Dendritic cell treated with granulocyte-macrophage colony-stimulating factor and Interleukin-4, amounts not matched to agents 40 ng/mL and 50 ng/mL, for 4 days (primary cell): Measurements from ENCODE around the gene ATP1A1.

ENCODE experiments used
- H3K27ac Mint-ChIP-seq: one replicate; pipeline ENCODE4 v1.8.0; 2022; ENCODE audit warnings: mild to moderate bottlenecking, mixed read lengths
- H3K27me3 Mint-ChIP-seq: one replicate; pipeline ENCODE4 v1.8.0; 2022; ENCODE audit warnings: mild to moderate bottlenecking, mixed read lengths
- H3K36me3 Mint-ChIP-seq: one replicate; pipeline ENCODE4 v1.8.0; 2022; ENCODE audit warnings: low read depth, mixed read lengths
- H3K4me1 Mint-ChIP-seq: one replicate; pipeline ENCODE4 v1.8.0; 2022; ENCODE audit warnings: low read depth, mixed read lengths
- H3K4me3 Mint-ChIP-seq: one replicate; pipeline ENCODE4 v1.8.0; 2022; ENCODE audit warnings: mild to moderate bottlenecking, moderate library complexity, mixed read lengths
- H3K9me3 Mint-ChIP-seq: one replicate; pipeline ENCODE4 v1.8.0; 2022; ENCODE audit warnings: mixed read lengths
- intact Hi-C: fragments of 100-400 bp; cut with micrococcal nuclease; formaldehyde crosslinking; loops from one replicate; pipeline ENCODE4 v1.15.0; 2022

Gene ATP1A1

DNA sequence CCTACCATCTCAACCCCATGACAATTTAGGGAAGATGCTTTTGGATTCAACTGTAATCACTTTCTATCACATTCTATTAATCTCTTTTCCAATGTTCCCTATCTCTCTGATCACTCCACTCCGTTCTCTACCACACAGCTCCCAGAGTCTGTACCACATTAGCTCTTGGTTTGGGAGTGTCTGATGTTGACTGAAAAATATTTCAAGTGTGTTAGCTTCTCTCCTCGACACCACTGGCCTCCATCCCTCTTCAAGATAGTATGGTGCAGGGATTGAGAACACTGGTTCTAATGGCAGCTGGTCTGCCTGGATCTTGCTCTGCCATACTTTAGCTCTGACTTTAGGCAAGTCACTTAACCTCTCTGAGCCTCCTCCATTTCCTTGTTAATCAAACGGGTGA lies 39.9 kb downstream of the ATP1A1 start:
- Mint-ChIP-seq H3K9me3 (no peaks in the 10 kb centered on the region), H3K36me3 (peaks cover 4% of the 10 kb centered on the region), H3K27me3 (no peaks in the 10 kb centered on the region), H3K4me3 (no peak overlapping the region), H3K27ac (no peak overlapping the region), H3K4me1 (peaks cover 7% of the 10 kb centered on the region)
- intact Hi-C loops = no loop called here

DNA sequence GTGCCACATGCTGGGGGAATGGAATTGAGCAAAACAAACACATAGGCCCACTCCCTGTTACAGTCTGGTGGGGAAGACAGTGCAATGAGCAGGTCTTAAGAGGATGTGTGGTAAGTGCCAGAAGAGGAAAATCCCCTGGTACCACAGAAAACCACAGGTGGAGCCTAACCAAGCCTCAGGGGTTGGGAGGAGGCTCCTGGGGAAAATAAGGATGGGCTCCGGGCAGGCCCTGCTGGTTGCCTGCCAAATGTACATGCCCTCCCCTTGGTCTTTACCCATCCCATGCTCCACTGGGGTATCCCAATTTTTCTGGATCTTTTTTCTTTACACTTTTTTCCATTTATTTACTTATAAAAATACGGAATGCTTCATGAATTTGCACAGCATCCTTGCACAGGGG lies 40.4 kb downstream of the ATP1A1 start:
- no peaks in the 10 kb centered on the region for H3K27me3 Mint-ChIP-seq
- intact Hi-C loops = no loop called here
- H3K27ac Mint-ChIP-seq = no peak overlapping the region
- no peak overlapping the region for H3K4me3 Mint-ChIP-seq
- H3K4me1 Mint-ChIP-seq = peaks cover 12% of the 10 kb centered on the region
- H3K9me3 Mint-ChIP-seq = no peaks in the 10 kb centered on the region
- no peaks in the 10 kb centered on the region for H3K36me3 Mint-ChIP-seq

DNA sequence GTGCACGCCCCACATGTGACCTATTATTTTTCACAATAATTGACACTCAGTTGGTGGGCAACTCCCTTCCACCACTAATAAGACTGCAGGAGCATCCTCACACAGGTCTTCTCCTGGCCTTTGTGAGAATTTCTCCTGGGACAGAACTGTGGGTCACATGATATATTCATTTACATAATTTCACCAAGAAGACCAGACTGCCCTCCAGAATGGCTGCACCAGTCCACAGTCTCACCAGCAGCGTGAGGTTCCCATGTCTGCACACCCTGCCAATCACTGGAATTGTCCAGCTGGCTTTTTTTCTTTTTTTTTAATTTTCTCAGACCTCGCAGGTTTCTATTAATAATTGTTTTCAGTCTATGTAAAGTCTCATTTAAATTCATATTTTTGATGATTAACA lies 41.3 kb downstream of the ATP1A1 start:
- intact Hi-C loops = no loop called here
- H3K27ac Mint-ChIP-seq = no peak overlapping the region
- peaks cover 3% of the 10 kb centered on the region for H3K27me3 Mint-ChIP-seq

DNA sequence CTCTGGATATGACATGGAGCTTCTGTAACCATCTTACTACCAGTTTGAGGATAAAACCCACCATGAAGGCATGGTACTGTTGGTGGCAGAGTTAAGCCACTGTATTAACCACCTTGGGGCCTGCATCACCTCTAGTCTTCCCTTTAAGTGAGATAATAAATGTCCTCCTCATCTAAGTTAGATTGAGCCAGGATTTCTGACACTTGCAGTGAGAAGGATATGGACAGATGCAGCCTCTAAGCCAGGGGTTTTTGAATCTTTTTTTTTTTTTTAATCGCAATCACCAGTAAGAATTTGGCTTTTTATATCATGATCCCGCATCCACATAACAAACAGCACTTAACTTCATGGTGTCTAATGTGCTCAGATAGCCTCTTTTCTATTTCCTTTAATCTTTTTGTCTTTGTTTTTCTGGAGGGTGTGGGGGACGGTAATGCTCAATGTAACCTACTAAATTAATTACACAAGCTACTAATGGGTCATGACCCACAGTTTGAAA lies 42.2 kb downstream of the ATP1A1 start:
- intact Hi-C loops = no loop called here
- H3K4me3 Mint-ChIP-seq = no peak overlapping the region

More for the DNA sequence above, 41.3 kb downstream of the ATP1A1 start:
- Mint-ChIP-seq H3K9me3 (no peaks in the 10 kb centered on the region), H3K4me1 (peaks cover 12% of the 10 kb centered on the region), H3K36me3 (no peaks in the 10 kb centered on the region), H3K4me3 (no peak overlapping the region)

DNA sequence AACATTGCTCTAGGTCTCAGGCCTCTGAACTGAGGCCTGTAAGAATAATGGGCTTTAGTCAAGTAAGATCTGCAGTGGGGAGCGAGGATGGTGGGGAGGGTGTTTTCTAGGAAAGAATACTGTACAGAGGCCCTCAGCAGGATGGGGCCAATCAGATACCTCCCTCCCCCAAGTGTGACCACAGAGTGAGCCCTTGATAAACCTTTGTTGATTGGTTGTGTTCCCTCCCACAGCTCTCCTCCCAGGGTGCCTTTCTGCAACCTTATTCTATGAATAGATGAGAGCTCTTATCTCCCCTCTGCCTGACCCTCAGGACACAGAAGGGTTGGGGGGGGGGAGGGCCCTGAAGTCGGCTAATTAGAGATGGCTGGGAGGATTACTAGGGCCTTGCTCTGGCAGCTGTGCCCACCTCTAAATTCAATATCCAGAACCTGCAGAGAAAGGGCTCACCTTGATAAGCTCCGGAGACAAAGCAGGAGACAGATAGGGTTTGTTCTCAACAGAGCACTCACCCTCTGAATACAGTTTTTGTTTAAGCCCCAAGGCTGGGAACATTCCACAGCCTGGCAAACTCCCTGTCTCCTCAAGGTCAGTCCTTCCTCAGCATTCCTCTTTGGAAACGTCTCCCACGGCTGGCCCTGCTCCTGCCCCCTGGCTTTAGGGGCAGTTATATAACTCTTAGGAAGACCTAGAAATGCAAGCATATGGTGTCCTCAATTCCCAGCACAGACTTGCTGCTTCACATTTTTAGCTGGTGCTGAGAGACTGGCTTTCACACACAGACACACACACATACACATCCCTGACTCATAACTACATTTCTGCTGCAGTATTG lies 42.9 kb downstream of the ATP1A1 start:
- no peak overlapping the region for H3K4me3 Mint-ChIP-seq
- H3K4me1 Mint-ChIP-seq = peaks cover 12% of the 10 kb centered on the region
- H3K36me3 Mint-ChIP-seq = no peaks in the 10 kb centered on the region
- peaks cover 6% of the 10 kb centered on the region for H3K27me3 Mint-ChIP-seq
- intact Hi-C loops = no loop called here
- H3K9me3 Mint-ChIP-seq = no peaks in the 10 kb centered on the region
- H3K27ac Mint-ChIP-seq = no peak overlapping the region

More for the DNA sequence above, 42.2 kb downstream of the ATP1A1 start:
- Mint-ChIP-seq H3K9me3 (no peaks in the 10 kb centered on the region), H3K36me3 (no peaks in the 10 kb centered on the region), H3K27ac (no peak overlapping the region), H3K4me1 (peaks cover 12% of the 10 kb centered on the region), H3K27me3 (peaks cover 6% of the 10 kb centered on the region)

DNA sequence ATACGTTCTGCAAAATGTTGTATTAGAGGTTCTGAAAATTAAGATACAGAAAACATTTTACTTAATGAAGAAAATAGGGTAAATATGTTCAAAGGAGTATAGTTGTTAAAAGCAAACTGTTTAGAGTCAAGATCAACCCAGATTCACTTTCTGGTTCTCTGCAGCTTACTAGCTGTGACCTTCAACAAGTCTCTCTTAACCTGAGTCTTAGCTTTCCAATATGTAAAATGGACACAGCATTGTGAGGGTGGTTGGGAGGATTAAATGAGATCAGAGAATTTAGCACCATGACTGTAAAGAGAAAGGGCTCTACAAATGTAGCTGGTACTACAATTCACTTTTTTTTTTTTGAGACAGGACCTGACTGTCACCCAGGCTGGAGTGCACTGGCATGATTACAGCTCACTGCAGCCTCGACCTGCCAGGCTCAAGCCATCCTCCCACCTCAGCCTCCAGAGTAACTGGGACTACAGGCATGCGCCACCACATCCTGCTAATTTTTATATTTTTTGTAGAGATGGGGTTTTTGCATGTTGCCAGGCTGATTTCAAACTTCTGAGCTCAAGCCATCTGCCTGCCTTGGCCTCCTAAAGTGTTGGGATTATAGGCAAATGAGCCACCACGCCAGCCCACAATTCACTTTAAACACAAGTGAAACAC lies 43.9 kb downstream of the ATP1A1 start:
- Mint-ChIP-seq H3K4me3 (no peak overlapping the region), H3K27me3 (peaks cover 6% of the 10 kb centered on the region), H3K4me1 (peaks cover 12% of the 10 kb centered on the region), H3K9me3 (no peaks in the 10 kb centered on the region), H3K27ac (no peak overlapping the region), H3K36me3 (no peaks in the 10 kb centered on the region)
- intact Hi-C loops = no loop called here

DNA sequence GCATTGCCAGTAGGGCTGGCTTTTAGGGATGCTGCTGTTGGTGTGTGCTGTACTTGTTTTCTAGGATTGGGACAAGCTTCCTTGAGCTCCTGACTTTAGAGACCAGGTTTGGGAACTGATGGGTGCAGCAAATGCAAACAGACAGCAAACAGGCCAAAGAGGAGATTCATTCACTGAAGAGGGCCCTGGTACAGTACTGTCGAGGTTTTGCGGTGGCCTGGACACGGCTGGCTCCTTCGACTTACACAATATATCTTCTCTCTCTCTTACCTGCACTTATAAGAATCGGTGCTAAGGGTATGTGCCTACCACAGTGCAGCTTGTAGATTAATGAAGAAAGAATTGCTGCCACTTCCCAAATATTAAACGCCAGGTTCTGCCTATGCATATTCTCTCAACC lies 44.6 kb downstream of the ATP1A1 start:
- Mint-ChIP-seq H3K36me3 (no peaks in the 10 kb centered on the region), H3K27me3 (peaks cover 6% of the 10 kb centered on the region), H3K4me3 (peak overlapping the region; percentile 86), H3K27ac (peak overlapping the region; percentile 79), H3K9me3 (no peaks in the 10 kb centered on the region), H3K4me1 (peaks cover 12% of the 10 kb centered on the region)
- intact Hi-C loops = no loop called here

DNA sequence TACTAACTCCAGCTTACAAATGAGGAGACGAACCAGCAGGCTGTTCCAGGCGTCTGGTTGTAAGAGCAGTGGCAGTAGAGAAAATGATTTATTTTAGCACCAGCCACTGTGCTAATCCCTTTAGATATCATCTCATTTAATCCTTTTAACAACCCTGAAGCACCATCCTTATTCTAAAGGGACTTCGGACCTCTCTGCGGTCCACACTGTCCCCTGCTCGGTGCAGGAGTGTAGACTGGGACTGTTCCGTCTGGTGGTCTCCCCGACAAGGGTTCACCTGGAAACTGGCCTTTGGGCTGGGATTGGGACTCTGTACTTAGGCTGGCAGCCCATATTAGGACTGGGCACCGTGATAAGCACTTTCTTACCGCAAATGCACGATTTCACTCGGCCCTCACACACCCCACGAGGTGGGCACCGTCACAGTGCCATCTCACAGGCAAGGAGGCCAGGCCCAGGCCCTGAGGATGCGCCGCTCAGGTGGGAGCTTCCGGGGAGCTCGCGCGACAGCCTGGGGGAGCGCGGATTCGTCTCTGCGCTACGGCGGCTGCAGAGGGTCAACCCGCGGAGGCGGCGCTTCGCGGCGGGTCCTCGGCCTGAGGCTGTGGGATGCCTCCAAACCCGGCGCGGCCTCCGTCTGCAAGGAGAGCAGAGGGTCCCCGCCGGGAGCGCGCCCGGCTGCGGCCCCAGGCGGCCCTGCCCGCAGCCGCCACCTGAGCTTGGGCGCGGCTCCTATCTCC lies 45.2 kb downstream of the ATP1A1 start:
- Mint-ChIP-seq H3K4me3 (peak overlapping the region; percentile 86), H3K9me3 (no peaks in the 10 kb centered on the region), H3K27ac (peak overlapping the region; percentile 79)

DNA sequence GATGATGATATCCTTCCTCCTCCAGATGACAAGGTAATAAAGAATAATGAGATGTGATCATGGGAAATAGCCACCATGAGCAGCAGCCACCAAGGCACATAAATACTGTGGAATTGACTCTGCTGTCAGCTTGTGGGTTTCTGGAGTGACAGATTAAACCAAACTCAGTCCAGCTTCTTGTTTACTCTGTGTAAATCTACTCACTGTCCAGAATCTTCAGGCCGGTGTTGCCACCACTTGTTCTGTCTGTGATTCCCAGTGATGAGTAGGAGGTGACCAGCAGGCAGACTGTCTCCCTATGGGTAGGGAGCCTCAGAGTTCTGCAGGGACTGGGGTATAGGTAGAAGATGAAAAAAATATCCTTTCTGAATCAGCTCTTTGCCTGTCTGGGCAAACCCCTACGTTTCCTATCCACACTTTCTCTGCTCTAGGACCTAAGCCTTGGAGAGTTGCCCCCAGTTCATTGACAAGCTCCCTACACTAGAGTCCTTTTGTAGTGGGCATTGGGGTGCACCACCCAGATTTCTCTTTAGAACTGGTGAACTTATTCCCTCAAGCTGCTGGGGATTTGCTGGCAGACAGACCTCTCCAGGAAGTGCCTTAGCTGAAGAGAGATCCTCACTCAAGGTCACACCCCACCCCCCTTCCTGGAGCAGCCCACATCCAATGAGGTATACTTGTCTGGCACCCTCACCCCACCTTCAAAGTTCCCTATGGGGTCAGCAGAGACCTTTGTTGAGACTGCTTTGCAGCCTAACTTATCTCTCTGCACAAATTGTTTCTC lies 47.6 kb downstream of the ATP1A1 start:
- intact Hi-C loops = no loop called here
- H3K4me3 Mint-ChIP-seq = no peak overlapping the region
- H3K27ac Mint-ChIP-seq = no peak overlapping the region
- no peaks in the 10 kb centered on the region for H3K9me3 Mint-ChIP-seq
- peaks cover 12% of the 10 kb centered on the region for H3K4me1 Mint-ChIP-seq
- H3K27me3 Mint-ChIP-seq = peaks cover 12% of the 10 kb centered on the region
- H3K36me3 Mint-ChIP-seq = no peaks in the 10 kb centered on the region

More for the DNA sequence above, 45.2 kb downstream of the ATP1A1 start:
- intact Hi-C loops = no loop called here
- H3K36me3 Mint-ChIP-seq = no peaks in the 10 kb centered on the region
- H3K27me3 Mint-ChIP-seq = peaks cover 7% of the 10 kb centered on the region
- peaks cover 12% of the 10 kb centered on the region for H3K4me1 Mint-ChIP-seq

DNA sequence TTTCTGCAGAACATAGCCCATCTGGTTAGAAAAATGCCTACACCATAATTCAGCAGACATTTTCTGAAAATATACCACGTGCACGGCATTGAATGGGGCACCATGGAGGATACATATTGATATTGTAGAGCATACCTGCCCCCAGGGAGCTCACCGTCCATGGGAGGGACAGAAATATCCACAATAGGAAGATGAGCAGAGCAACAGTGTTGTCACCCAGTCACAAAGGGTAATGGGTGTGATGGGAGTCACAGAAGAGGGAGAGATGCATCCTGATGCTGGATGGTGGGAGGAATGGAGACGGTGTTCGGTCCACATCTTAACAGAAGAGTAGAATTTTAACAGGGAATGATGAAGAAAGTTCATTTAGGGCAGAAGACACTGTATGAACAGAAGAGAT lies 51.4 kb downstream of the ATP1A1 start:
- Mint-ChIP-seq H3K4me3 (no peak overlapping the region), H3K36me3 (no peaks in the 10 kb centered on the region), H3K27me3 (peaks cover 9% of the 10 kb centered on the region), H3K4me1 (no peaks in the 10 kb centered on the region), H3K9me3 (no peaks in the 10 kb centered on the region), H3K27ac (no peak overlapping the region)
- intact Hi-C loops = no loop called here

DNA sequence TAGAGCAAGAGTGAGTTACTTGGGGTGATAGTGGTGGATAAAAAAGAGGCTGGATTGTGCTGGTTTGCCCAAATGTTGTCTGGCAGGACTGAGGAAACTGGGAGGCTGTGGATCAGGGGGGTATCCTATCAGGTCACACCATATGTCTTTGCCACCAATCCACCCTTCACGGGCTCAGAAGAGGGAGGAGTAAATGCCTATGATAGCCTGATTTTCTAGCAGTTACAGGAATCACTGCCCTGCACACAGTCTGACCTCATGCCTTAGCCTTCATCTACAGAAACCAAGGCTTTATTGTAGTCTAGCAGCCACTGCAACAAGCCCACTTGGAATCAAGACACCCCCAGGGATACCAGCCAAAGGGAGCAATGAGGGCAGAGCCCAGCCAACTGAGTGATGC lies 51.8 kb downstream of the ATP1A1 start:
- Mint-ChIP-seq H3K9me3 (no peaks in the 10 kb centered on the region), H3K27me3 (peaks cover 8% of the 10 kb centered on the region), H3K36me3 (no peaks in the 10 kb centered on the region), H3K4me3 (no peak overlapping the region), H3K4me1 (no peaks in the 10 kb centered on the region), H3K27ac (no peak overlapping the region)
- intact Hi-C loops = no loop called here

DNA sequence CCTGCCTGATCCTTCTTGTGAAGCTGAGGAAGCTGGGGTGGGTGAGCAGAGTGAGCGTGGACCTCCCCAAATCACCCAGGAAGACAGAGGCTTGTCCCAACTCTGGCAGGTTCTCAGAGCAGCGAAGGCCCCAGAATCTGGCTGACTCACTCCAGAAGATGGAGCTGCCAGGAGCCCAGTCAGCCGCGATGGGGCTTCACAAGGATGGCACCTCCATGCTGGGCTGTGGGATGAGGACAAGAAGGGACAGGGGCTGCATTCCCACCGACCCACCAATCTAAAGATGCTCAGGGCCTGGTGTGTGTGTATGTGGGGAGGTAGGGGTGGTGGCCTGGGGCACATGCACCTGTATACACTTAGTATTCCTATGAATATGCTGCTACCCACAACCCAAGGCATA lies 52.9 kb downstream of the ATP1A1 start:
- Mint-ChIP-seq H3K4me1 (no peaks in the 10 kb centered on the region), H3K9me3 (no peaks in the 10 kb centered on the region), H3K27ac (no peak overlapping the region), H3K4me3 (no peak overlapping the region), H3K27me3 (peaks cover 7% of the 10 kb centered on the region), H3K36me3 (no peaks in the 10 kb centered on the region)
- intact Hi-C loops = no loop called here

DNA sequence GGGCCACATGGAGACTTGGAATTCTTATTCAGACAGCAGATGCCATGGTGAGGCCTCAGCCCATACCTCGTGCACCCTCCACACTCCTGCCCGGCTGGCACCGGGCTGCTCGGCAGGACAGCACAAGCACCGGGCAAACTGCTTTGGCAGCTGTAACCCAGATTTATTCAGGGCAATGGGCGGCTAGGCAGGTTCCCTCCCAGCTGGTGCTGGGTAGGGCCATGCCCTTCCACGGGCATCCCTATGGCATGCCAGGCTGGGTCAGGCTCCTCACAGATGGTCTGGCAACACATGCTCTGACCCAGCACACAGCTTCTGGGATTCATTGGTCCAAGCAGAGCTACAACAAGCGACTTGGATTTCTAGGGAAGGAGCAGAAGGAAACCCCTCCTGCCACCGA lies 53.4 kb downstream of the ATP1A1 start:
- H3K4me3 Mint-ChIP-seq = no peak overlapping the region
- H3K9me3 Mint-ChIP-seq = no peaks in the 10 kb centered on the region
- intact Hi-C loops = no loop called here
- peaks cover 7% of the 10 kb centered on the region for H3K27me3 Mint-ChIP-seq
- H3K4me1 Mint-ChIP-seq = no peaks in the 10 kb centered on the region
- no peak overlapping the region for H3K27ac Mint-ChIP-seq
- H3K36me3 Mint-ChIP-seq = no peaks in the 10 kb centered on the region
